HG03469 (cell line): Measurements from ENCODE around the gene SLAIN2.
A peak's percentile ranks its signal among the peaks of the same experiment; 100 is the strongest.
"Not testable (repeated sequence)": the region's sequence is repeated elsewhere in the genome, so short reads cannot be mapped to it uniquely, and the experiment has no call there.

Experiments
- ATAC-seq: cut with Tn5 transposase; IDR thresholded peaks from one replicate; pipeline ENCODE4 v1.9.1; 2021; ENCODE audit warnings: mild to moderate bottlenecking, moderate library complexity, moderate number of reproducible peaks; ENCODE audit not compliant: unreplicated experiment

The SLAIN2 gene

DNA sequence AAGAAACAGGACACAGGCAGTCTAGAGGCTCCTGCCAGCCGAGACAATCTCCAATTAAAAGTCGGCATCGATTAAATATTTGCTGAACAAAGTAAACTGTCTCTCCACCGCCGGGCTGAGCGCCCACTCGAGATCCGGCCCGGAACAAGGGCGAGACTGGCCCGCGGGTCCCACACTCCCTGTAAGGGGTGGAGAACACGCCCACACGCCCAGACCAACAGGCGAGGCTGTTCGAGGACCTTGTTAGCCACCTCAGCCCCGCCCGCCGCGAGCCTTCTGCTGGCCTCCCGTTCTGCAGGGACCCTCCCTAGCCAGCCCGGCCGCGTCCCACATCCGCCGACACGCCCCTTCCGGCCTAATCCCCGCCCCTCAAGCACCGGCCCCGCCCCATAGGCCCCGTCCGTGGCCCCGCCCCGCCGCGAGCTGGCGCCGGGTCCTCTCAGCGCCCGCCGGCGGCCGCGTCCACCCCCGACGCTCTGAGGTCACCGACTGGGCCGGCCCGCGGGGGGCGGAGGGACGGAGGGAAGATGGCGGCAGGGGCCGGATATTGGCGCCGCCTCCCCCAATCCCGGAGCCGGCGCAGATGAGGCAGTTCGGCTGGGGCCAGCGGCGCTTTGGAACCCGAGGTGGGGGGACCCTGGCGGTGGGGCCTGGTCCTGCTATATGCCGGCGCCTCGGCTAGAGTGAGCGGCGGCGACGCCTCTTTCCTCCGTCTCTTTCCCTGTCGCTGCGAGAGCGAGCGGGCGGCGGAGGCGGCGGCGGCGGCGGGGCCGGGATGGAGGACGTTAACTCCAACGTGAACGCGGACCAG, at the start of gene SLAIN2:
Gene SLAIN2 (plus strand): TSS at position 565 of the 811 bp plus-strand sequence. CDS start 211 bp downstream, at position 776.
- ATAC-seq, result peak; percentile 69

DNA sequence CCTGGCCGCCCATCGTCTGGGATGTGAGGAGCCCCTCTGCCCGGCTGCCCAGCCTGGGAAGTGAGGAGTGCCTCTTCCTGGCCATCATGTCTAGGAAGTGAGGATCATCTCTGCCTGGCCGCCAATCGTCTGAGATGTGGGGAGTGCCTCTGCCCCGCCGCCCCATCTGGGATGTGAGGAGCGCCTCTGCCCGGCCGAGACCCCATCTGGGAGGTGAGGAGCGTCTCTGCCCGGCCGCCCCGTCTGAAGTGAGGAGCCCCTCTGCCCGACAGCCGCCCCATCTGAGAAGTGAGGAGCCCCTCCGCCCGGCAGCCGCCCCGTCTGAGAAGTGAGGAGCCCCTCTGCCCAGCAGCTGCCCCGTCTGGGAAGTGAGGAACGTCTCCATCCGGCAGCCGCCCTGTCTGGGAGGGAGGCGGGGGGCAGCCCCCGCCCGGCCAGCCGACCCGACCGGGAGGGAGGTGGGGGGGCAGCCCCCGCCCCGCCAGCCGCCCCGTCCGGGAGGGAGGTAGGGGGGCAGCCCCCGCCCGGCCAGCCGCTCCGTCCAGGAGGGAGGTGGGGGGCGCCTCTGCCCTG, 49.0 kb upstream of the SLAIN2 start:
- ATAC-seq, result not testable (repeated sequence)

- no peak for ATAC-seq
Measured at GRCh38 chr4:48295116-48295515, 46.2 kb upstream of the SLAIN2 start.

DNA sequence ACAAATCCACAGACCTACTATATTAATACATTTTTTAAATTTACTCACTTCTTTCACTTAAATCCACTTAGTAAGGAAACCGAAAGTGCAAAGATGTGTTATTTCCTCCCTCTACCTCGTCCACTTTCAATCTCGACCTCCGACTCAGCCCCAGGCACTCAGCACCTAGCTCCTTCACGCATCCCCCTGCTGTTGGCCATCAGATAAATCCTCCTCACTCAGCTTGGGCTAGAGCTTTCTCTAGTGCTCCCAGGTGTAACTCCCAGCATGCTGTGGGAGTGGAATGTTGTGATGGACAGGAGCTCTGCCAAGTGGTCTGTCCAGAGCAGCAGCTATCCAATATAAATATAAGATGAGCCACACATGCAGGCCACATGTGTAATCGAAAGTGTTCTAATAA, 45.0 kb upstream of the SLAIN2 start:
- ATAC-seq, result peak; percentile 77

DNA sequence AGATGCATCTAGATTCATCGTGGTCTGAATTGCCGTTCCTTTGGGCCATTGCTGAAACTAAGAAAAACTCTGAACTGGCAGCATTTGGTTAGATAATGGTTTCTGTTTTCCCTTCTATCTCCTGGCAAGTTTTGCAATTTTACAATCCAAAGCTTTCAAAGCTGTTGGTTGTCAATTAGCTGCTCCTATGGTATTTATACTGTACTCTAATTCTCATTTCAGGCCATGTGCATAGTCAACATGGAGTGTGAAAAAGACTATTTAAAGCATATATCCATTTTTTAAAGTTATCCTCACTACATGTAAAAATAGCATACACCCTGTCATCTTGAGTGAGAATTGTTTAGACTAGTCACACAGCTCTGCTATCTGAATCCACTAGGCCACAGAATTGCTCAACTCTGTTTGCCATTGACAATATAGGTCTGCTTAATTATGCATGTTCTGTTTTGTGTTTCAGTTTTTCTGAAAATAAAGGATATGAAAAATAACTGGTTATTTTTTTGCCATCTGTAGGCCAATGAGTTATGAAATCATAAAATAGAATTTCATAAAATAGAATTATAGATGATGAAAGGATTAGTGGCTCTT, 44.0 kb upstream of the SLAIN2 start:
- ATAC-seq, result no peak

- ATAC-seq, result no peak
Measured at GRCh38 chr4:48299560-48299959, 41.8 kb upstream of the SLAIN2 start.

DNA sequence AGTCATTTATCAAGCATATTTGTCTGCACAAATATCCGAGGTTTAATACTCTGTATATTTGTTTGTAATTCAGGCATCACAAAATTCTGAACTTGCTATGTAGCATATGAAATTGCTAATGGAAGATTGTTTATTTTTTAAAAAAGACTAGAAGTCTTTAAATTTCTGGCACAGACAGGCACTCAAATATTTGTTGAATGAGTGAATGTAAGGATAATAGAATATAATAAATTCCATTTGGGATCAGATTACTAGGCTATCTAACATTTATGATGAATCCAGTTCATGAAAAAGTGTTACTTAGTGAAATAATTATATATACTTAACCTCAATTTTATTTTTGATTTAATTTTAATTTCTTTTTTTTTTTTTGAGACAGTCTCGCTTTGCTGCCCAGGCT, 41.3 kb upstream of the SLAIN2 start:
- no peak for ATAC-seq

GRCh38 chr4:48305508-48305907, 35.8 kb upstream of the SLAIN2 start:
- no peak for ATAC-seq

DNA sequence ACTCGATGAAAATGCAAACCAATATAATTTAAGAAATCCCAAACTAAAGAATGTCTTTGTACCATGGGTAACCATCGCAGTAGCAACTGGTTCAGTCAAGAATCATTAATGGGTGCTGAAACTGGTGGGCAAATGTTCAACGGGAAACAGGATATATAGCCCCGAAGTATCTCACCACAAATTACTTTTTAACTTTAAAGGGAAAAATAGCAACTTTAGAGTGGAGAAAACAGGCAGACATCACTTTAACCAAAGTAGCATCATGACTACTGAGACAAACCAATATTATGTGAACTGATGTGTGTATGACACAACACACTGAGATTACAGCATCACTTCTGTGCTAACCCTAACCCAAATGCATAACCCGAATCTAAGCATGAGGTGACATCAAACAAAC, 33.8 kb upstream of the SLAIN2 start:
- peak; percentile 50 for ATAC-seq

- no peak for ATAC-seq
Measured at GRCh38 chr4:48308901-48309300, 32.4 kb upstream of the SLAIN2 start.

GRCh38 chr4:48311896-48312295, 29.4 kb upstream of the SLAIN2 start:
- ATAC-seq, result no peak

DNA sequence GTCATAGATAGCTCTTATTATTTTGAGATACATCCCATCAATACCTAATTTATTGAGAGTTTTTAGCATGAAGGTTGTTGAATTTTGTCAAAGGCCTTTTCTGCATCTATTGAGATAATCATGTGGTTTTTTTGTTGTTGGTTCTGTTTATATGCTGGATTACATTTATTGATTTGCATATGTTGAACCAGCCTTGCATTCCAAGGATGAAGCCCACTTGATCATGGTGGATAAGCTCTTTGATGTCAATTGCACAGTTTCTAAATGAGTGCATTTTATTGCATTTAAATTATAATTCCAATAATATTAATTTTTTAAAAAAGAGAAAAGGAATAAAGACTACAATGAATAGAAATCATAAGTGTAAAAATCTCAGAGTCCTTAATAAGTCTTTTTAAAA, 26.6 kb upstream of the SLAIN2 start:
- ATAC-seq, result not testable (repeated sequence)

GRCh38 chr4:48315728-48316630, 25.4 kb upstream of the SLAIN2 start:
- ATAC-seq, result no peak

DNA sequence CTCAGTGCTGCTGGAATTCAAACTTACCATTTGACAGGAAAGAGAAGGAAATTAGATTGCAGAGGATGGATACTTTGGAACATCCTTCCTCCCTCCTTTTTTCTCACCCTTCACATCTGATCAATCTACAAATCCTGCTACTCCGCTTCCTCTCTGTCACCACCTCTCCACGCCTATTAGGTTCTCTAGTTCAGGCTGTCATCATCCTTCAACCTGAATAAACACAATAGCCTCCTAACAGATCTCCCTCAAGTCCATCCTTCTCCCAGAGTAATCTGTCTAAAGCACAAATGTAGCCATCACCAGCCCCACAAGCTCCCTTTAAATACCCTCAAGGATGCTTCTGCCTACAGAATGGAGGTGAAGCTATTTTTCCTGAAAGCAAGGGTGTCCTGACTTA, 20.0 kb upstream of the SLAIN2 start:
- ATAC-seq, result no peak

DNA sequence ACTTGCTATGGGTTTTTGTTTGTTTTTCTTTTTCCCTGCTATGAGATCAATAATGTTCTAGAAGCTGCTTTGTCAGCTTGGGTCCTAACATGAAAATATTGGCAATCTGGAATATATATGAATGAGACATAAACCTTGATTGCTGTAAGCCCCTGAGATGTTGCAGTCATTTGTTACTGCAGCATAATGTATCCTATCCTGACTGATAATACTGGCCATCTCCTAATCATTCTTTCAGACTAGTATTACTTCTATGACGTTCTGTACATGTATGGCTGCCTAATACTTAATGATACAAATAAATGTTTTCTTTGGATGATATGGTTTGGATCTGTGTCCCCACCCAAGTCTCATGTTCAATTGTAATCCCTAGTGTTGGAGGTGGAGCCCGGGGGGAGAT, 19.3 kb upstream of the SLAIN2 start:
- no peak for ATAC-seq

- ATAC-seq, result no peak
Measured at GRCh38 chr4:48324281-48324680, 17.0 kb upstream of the SLAIN2 start.

- ATAC-seq, result no peak
Measured at GRCh38 chr4:48329193-48329592, 12.1 kb upstream of the SLAIN2 start.

- ATAC-seq, result no peak
Measured at GRCh38 chr4:48329976-48330375, 11.4 kb upstream of the SLAIN2 start.

- ATAC-seq, result no peak
Measured at GRCh38 chr4:48331577-48332330, 9.6 kb upstream of the SLAIN2 start.

DNA sequence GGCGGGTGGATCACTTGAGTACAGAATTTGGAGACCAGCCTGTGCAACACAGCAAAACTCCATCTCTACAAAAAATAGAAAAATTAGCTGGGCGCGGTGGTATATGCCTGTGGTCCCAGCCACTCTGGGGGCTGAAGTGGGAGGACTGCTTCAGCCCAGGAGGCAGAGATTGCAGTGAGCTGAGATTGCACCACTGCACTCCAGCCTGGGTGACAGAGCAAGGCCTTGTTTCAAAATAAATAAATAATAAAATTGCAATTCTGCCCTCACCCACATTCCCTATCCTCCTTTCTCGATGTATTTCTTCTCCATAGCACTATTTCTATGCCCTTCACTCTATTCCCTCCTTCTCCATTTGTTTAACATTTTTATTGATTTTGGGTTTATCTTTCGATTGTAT, 8.7 kb upstream of the SLAIN2 start:
- ATAC-seq, result no peak
